Mesendoderm (in vitro differentiated cells): ENCODE measurements around the gene TMEM106C. TPM values are rescaled to one million over a fixed set of nuclear protein-coding genes. Genes with fewer than 3 reads are reported as not detected.
A peak's percentile ranks its signal among the peaks of the same experiment; 100 is the strongest.

Source experiments
- DNase-seq: peaks from one replicate; pipeline ENCODE4 v3.0.0; 2013
- H2AK5ac ChIP-seq: 2 replicates; pipeline ENCODE4 v1.6.1; 2013; ENCODE audit warnings: low read length, inconsistent platforms
- H2BK120ac ChIP-seq: 2 replicates; pipeline ENCODE4 v1.6.1; 2013; ENCODE audit warnings: low read depth, mild to moderate bottlenecking, low read length, moderate library complexity, mixed read lengths
- H2BK15ac ChIP-seq: replicated peaks from 2 replicates; pipeline ENCODE4 v1.6.1; 2013; ENCODE audit warnings: low read depth, mild to moderate bottlenecking, moderate library complexity
- H2BK5ac ChIP-seq: 2 replicates; pipeline ENCODE4 v1.6.1; 2013; ENCODE audit warnings: low read length, inconsistent platforms
- H3K18ac ChIP-seq: 2 replicates; pipeline ENCODE4 v1.6.1; 2013; ENCODE audit warnings: mild to moderate bottlenecking, low read length, mixed read lengths
- H3K23ac ChIP-seq: one replicate; pipeline ENCODE4 v1.6.1; 2013; ENCODE audit warnings: low read length
- H3K27ac ChIP-seq: 2 replicates; pipeline ENCODE4 v1.5.1; 2013; ENCODE audit warnings: low read depth, mild to moderate bottlenecking, inconsistent platforms, low read length, moderate library complexity
- H3K27me3 ChIP-seq: 2 replicates; pipeline ENCODE4 v1.6.1; 2013; ENCODE audit warnings: low read length, control low read depth, mild to moderate bottlenecking, inconsistent platforms; ENCODE audit not compliant: insufficient read depth, poor library complexity
- H3K36me3 ChIP-seq: 2 replicates; pipeline ENCODE4 v1.6.1; 2013; ENCODE audit warnings: low read length, inconsistent platforms; ENCODE audit not compliant: control insufficient read depth, insufficient read depth
- H3K4ac ChIP-seq: one replicate; pipeline ENCODE4 v1.6.1; 2013; ENCODE audit warnings: low read depth, mild to moderate bottlenecking, low read length, moderate library complexity
- H3K4me1 ChIP-seq: 2 replicates; pipeline ENCODE4 v1.6.1; 2013; ENCODE audit warnings: low read depth, low read length, inconsistent platforms; ENCODE audit not compliant: control insufficient read depth
- H3K4me2 ChIP-seq: 2 replicates; pipeline ENCODE4 v1.6.1; 2013; ENCODE audit warnings: low read length
- H3K4me3 ChIP-seq: 2 replicates; pipeline ENCODE4 v1.5.1; 2013; ENCODE audit warnings: mild to moderate bottlenecking, low read length
- H3K56ac ChIP-seq: one replicate; pipeline ENCODE4 v1.6.1; 2013; ENCODE audit warnings: low read length
- H3K79me1 ChIP-seq: 2 replicates; pipeline ENCODE4 v1.6.1; 2013; ENCODE audit warnings: low read length, inconsistent platforms
- H3K79me2 ChIP-seq: 2 replicates; pipeline ENCODE4 v1.6.1; 2013; ENCODE audit warnings: mild to moderate bottlenecking, low read length; ENCODE audit not compliant: control insufficient read depth, insufficient read depth
- H3K9ac ChIP-seq: 2 replicates; pipeline ENCODE4 v1.6.1; 2013; ENCODE audit warnings: low read length, inconsistent platforms
- H4K5ac ChIP-seq: one replicate; pipeline ENCODE4 v1.6.1; 2013; ENCODE audit warnings: low read length
- H4K8ac ChIP-seq: one replicate; pipeline ENCODE4 v1.6.1; 2013; ENCODE audit warnings: low read depth, mild to moderate bottlenecking, control low read depth, low read length, moderate library complexity
- WGBS: extraction: QIAGEN DNeasy Blood & Tissue Kit; methylation state at CpG from one replicate; pipeline ENCODE4 v1.1.7; 2013; ENCODE audit warnings: low lambda C conversion rate, missing lambda C conversion rate; ENCODE audit not compliant: insufficient coverage; ENCODE audit errors: extremely low coverage; 5-methylcytosine and 5-hydroxymethylcytosine counted together
- polyA plus RNA-seq, 2 experiments: library from polyadenylated mRNA; stranded (reverse); fragments of 200-250 nt; gene quantifications; one replicate each; pipeline ENCODE4 v1.2.3, GENCODE V29; 2013

Gene TMEM106C
- 13.2 TPM for polyA plus RNA-seq (2013, experiment 1 of 2)
- polyA plus RNA-seq (2013, experiment 2 of 2), result 14.2 TPM

GRCh38 chr12:47963340-47964040, at the start of gene TMEM106C:
TMEM106C (plus strand) TSS chr12:47963596; CDS start chr12:47964237, 641 bp downstream.
- H3K56ac ChIP-seq, result peak within 1 kb of the TSS; percentile 85
- H3K36me3 ChIP-seq, result no peaks in the 10 kb centered on the region
- H3K27me3 ChIP-seq, result peaks cover 3% of the 10 kb centered on the region
- H3K18ac ChIP-seq, result peak within 1 kb of the TSS; percentile 6
- no peak within 1 kb of the TSS for H2BK15ac ChIP-seq
- H2BK5ac ChIP-seq, result no peak within 1 kb of the TSS
- no peaks in the 10 kb centered on the region for H3K4me1 ChIP-seq
- peak; percentile 97 for DNase-seq
- no peaks in the 10 kb centered on the region for H3K79me1 ChIP-seq
- no peak within 1 kb of the TSS for H3K23ac ChIP-seq
- H3K4me3 ChIP-seq, result peak within 1 kb of the TSS; percentile 35
- H3K9ac ChIP-seq, result peak within 1 kb of the TSS; percentile 47
- H2BK120ac ChIP-seq, result no peak within 1 kb of the TSS
- WGBS, result no CpG with 5 or more reads among the region's 59 CpGs
- H4K8ac ChIP-seq, result no peak within 1 kb of the TSS
- H2AK5ac ChIP-seq, result no peak within 1 kb of the TSS
- H3K4ac ChIP-seq, result no peak within 1 kb of the TSS
- peak within 1 kb of the TSS; percentile 63 for H3K4me2 ChIP-seq
- H4K5ac ChIP-seq, result no peak within 1 kb of the TSS
- no peak within 1 kb of the TSS for H3K27ac ChIP-seq
- no peaks in the 10 kb centered on the region for H3K79me2 ChIP-seq

DNA sequence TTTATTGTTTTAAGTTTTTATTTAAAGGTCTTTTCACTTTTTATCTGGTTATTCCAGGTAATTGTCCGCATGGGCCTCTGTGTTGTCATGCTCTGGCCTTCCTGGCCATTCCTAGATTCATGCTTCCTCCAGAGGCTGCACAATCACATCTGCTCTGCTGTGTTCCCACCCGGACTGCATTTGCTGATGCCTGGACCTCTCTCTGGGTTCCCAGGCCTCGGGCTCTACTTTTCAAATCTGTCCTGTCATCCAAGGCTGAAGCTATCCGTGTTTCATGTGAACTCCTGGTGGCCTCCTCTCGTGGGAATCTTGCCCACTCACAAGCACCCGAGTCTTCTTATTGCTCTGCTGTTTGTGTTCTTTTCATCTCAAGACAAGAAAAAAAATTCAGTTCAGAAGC, 42.5 kb upstream of the TMEM106C start:
- WGBS, result no CpG with 5 or more reads among the region's 6 CpGs
- Histone ChIP-seq H2AK5ac (no peak overlapping the region), H3K56ac (no peak overlapping the region), H2BK120ac (no peak overlapping the region), H2BK15ac (no peak overlapping the region), H3K4ac (no peak overlapping the region), H3K36me3 (no peaks in the 10 kb centered on the region), H3K18ac (no peak overlapping the region), H4K8ac (no peak overlapping the region), H3K9ac (no peak overlapping the region), H3K23ac (no peak overlapping the region), H3K4me3 (no peak overlapping the region), H4K5ac (no peak overlapping the region), H3K4me2 (no peak overlapping the region), H3K4me1 (no peaks in the 10 kb centered on the region), H2BK5ac (no peak overlapping the region), H3K79me1 (no peaks in the 10 kb centered on the region), H3K79me2 (no peaks in the 10 kb centered on the region), H3K27ac (no peak overlapping the region), H3K27me3 (peaks cover 2% of the 10 kb centered on the region)
- DNase-seq, result no peak

DNA sequence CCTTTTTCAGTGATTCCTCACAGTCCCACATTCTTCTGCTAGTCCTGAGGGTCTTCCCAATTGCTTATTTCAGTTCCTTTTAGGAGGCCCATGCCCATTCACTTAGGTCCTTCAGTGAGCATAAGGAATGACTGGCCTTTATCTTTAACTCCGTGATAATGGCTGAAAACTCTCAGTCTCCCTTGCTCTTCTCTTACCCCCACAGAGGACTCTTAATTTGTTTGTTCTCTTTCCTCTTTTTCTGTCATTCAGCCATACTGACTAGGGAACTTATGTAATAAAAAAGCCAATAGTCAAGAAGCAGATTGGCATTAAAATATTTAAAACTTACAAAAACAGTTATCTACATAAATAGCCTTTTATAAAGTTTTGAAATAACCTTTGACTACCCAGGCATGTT, 41.5 kb upstream of the TMEM106C start:
- H3K4me3 ChIP-seq, result no peak overlapping the region
- no peak overlapping the region for H2BK15ac ChIP-seq
- no peak for DNase-seq
- H2AK5ac ChIP-seq, result no peak overlapping the region
- WGBS, result no CpG with 5 or more reads among the region's 1 CpG
- no peaks in the 10 kb centered on the region for H3K36me3 ChIP-seq
- no peak overlapping the region for H3K9ac ChIP-seq
- no peaks in the 10 kb centered on the region for H3K4me1 ChIP-seq
- no peak overlapping the region for H3K4me2 ChIP-seq
- H2BK5ac ChIP-seq, result no peak overlapping the region
- no peak overlapping the region for H2BK120ac ChIP-seq
- peaks cover 3% of the 10 kb centered on the region for H3K27me3 ChIP-seq
- no peak overlapping the region for H3K56ac ChIP-seq
- H3K23ac ChIP-seq, result no peak overlapping the region
- no peak overlapping the region for H3K18ac ChIP-seq
- no peak overlapping the region for H4K5ac ChIP-seq
- H3K79me1 ChIP-seq, result no peaks in the 10 kb centered on the region
- H3K27ac ChIP-seq, result no peak overlapping the region
- H3K4ac ChIP-seq, result no peak overlapping the region
- H4K8ac ChIP-seq, result no peak overlapping the region
- no peaks in the 10 kb centered on the region for H3K79me2 ChIP-seq

GRCh38 chr12:47927346-47927745, 36.0 kb upstream of the TMEM106C start:
- H2BK120ac ChIP-seq, result no peak overlapping the region
- no peak overlapping the region for H2BK15ac ChIP-seq
- H2AK5ac ChIP-seq, result no peak overlapping the region
- H3K56ac ChIP-seq, result no peak overlapping the region
- H3K4ac ChIP-seq, result no peak overlapping the region
- no peak overlapping the region for H3K27ac ChIP-seq
- H3K79me2 ChIP-seq, result no peaks in the 10 kb centered on the region
- no CpG with 5 or more reads among the region's 3 CpGs for WGBS
- no peaks in the 10 kb centered on the region for H3K4me1 ChIP-seq
- H3K27me3 ChIP-seq, result peaks cover 3% of the 10 kb centered on the region
- H3K9ac ChIP-seq, result no peak overlapping the region
- H3K36me3 ChIP-seq, result no peaks in the 10 kb centered on the region
- H3K23ac ChIP-seq, result no peak overlapping the region
- H3K18ac ChIP-seq, result no peak overlapping the region
- no peak for DNase-seq
- H2BK5ac ChIP-seq, result no peak overlapping the region
- no peaks in the 10 kb centered on the region for H3K79me1 ChIP-seq
- H3K4me2 ChIP-seq, result no peak overlapping the region
- no peak overlapping the region for H4K5ac ChIP-seq
- no peak overlapping the region for H3K4me3 ChIP-seq
- H4K8ac ChIP-seq, result no peak overlapping the region

- H4K8ac ChIP-seq, result no peak overlapping the region
- WGBS, result no CpG with 5 or more reads among the region's 5 CpGs
- no peak overlapping the region for H4K5ac ChIP-seq
- no peak overlapping the region for H3K27ac ChIP-seq
- H2BK15ac ChIP-seq, result no peak overlapping the region
- no peaks in the 10 kb centered on the region for H3K36me3 ChIP-seq
- no peak overlapping the region for H3K23ac ChIP-seq
- H3K79me1 ChIP-seq, result no peaks in the 10 kb centered on the region
- H3K56ac ChIP-seq, result no peak overlapping the region
- no peak overlapping the region for H3K4me3 ChIP-seq
- no peak overlapping the region for H3K4me2 ChIP-seq
- DNase-seq, result no peak
- H3K4me1 ChIP-seq, result no peaks in the 10 kb centered on the region
- no peaks in the 10 kb centered on the region for H3K79me2 ChIP-seq
- no peak overlapping the region for H2BK120ac ChIP-seq
- H3K9ac ChIP-seq, result no peak overlapping the region
- H3K27me3 ChIP-seq, result peaks cover 3% of the 10 kb centered on the region
- H2AK5ac ChIP-seq, result no peak overlapping the region
- H3K18ac ChIP-seq, result no peak overlapping the region
- H2BK5ac ChIP-seq, result no peak overlapping the region
- no peak overlapping the region for H3K4ac ChIP-seq
Observed at GRCh38 chr12:47930634-47931033, 32.8 kb upstream of the TMEM106C start.

DNA sequence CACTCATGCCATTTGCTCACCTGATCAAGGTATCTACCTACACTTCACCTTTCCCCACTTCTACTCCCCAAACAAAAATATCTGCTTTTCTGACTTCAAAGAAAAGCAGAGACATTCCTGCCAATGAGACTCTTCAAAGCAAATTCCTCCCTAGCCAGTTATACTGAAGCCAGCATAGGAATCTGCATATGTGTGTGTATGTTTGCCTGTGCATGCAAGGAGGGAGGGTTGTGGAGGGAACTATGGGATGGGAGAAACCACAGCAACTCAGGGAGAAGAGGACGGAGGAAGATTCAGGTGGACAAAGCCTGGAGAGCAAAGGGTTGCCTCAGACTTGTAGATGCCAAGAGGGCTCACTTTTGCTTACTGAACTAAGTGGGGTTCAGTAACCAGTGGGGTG, 32.2 kb upstream of the TMEM106C start:
- DNase-seq, result no peak
- H3K27me3 ChIP-seq, result no peaks in the 10 kb centered on the region
- no peak overlapping the region for H3K9ac ChIP-seq
- no peak overlapping the region for H3K23ac ChIP-seq
- H3K79me1 ChIP-seq, result no peaks in the 10 kb centered on the region
- H2BK15ac ChIP-seq, result no peak overlapping the region
- no peak overlapping the region for H2BK5ac ChIP-seq
- no peak overlapping the region for H3K4me2 ChIP-seq
- H4K8ac ChIP-seq, result no peak overlapping the region
- H3K18ac ChIP-seq, result no peak overlapping the region
- no peak overlapping the region for H4K5ac ChIP-seq
- no peak overlapping the region for H3K4ac ChIP-seq
- no peaks in the 10 kb centered on the region for H3K36me3 ChIP-seq
- H3K4me3 ChIP-seq, result no peak overlapping the region
- no peak overlapping the region for H3K27ac ChIP-seq
- no peaks in the 10 kb centered on the region for H3K4me1 ChIP-seq
- H2AK5ac ChIP-seq, result no peak overlapping the region
- no peak overlapping the region for H2BK120ac ChIP-seq
- no peaks in the 10 kb centered on the region for H3K79me2 ChIP-seq
- H3K56ac ChIP-seq, result no peak overlapping the region
- no CpG with 5 or more reads among the region's 1 CpG for WGBS
